ENCODE results near the gene TBX1. TPM values are rescaled to one million over a fixed set of nuclear protein-coding genes. Genes with fewer than 3 reads are reported as not detected.

The TBX1 gene
- total RNA-seq, 1 experiment from 2014 or later, result 12.8 TPM

- CTCF ChIA-PET, result interaction anchor here (0.8 to 2.4 kb wide), 4 partner anchors 10 to 99 kb away, joined by 3 to 11 read pairs (median 3); no protein-coding TSS in a partner anchor
Measured at GRCh38 chr22:19811211-19811621, 50.6 kb downstream of the TBX1 start.

More at GRCh38 chr22:19811211-19811621, 50.6 kb downstream of the TBX1 start:
- Mint-ChIP-seq H3K9me3 (no peaks in the 10 kb centered on the region), H3K27ac (0 out of 2 replicates have a peak overlapping the region, but pooled peaks have one; percentile 15), H3K4me3 (no peak overlapping the region), H3K36me3 (no peaks in the 10 kb centered on the region), H3K4me1 (no peaks in the 10 kb centered on the region), H3K27me3 (ENCODE audit: low read depth) (no peaks in the 10 kb centered on the region)
- TF ChIP-seq ATF2 (CRISPR knock-in tag; IDR thresholded peaks at IDR 0.05; ENCODE audit: borderline replicate concordance, low read depth) (no peak), ZNF317 (CRISPR knock-in tag; IDR thresholded peaks at IDR 0.05; ENCODE audit: borderline replicate concordance, low read depth) (no peak), OVOL2 (CRISPR knock-in tag; IDR thresholded peaks at IDR 0.05; ENCODE audit: borderline replicate concordance) (no peak), ZNF423 (CRISPR knock-in tag; IDR thresholded peaks at IDR 0.05) (no peak), NR2C2 (CRISPR knock-in tag; IDR thresholded peaks at IDR 0.05) (no peak), GABPB1 (CRISPR knock-in tag; IDR thresholded peaks at IDR 0.05) (no peak), TEAD1 (CRISPR knock-in tag; IDR thresholded peaks at IDR 0.05) (no peak)
- TF ChIP-seq, protein P1, sequence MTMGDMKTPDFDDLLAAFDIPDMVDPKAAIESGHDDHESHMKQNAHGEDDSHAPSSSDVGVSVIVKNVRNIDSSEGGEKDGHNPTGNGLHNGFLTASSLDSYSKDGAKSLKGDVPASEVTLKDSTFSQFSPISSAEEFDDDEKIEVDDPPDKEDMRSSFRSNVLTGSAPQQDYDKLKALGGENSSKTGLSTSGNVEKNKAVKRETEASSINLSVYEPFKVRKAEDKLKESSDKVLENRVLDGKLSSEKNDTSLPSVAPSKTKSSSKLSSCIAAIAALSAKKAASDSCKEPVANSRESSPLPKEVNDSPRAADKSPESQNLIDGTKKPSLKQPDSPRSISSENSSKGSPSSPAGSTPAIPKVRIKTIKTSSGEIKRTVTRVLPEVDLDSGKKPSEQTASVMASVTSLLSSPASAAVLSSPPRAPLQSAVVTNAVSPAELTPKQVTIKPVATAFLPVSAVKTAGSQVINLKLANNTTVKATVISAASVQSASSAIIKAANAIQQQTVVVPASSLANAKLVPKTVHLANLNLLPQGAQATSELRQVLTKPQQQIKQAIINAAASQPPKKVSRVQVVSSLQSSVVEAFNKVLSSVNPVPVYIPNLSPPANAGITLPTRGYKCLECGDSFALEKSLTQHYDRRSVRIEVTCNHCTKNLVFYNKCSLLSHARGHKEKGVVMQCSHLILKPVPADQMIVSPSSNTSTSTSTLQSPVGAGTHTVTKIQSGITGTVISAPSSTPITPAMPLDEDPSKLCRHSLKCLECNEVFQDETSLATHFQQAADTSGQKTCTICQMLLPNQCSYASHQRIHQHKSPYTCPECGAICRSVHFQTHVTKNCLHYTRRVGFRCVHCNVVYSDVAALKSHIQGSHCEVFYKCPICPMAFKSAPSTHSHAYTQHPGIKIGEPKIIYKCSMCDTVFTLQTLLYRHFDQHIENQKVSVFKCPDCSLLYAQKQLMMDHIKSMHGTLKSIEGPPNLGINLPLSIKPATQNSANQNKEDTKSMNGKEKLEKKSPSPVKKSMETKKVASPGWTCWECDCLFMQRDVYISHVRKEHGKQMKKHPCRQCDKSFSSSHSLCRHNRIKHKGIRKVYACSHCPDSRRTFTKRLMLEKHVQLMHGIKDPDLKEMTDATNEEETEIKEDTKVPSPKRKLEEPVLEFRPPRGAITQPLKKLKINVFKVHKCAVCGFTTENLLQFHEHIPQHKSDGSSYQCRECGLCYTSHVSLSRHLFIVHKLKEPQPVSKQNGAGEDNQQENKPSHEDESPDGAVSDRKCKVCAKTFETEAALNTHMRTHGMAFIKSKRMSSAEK (CRISPR knock-in tag; IDR thresholded peaks at IDR 0.05; ENCODE audit: borderline replicate concordance), result no peak
- TF ChIP-seq, protein P2, sequence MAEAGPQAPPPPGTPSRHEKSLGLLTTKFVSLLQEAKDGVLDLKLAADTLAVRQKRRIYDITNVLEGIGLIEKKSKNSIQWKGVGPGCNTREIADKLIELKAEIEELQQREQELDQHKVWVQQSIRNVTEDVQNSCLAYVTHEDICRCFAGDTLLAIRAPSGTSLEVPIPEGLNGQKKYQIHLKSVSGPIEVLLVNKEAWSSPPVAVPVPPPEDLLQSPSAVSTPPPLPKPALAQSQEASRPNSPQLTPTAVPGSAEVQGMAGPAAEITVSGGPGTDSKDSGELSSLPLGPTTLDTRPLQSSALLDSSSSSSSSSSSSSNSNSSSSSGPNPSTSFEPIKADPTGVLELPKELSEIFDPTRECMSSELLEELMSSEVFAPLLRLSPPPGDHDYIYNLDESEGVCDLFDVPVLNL (CRISPR knock-in tag; IDR thresholded peaks at IDR 0.05; ENCODE audit: borderline replicate concordance, low read depth), result no peak
- TF ChIP-seq, protein P3, sequence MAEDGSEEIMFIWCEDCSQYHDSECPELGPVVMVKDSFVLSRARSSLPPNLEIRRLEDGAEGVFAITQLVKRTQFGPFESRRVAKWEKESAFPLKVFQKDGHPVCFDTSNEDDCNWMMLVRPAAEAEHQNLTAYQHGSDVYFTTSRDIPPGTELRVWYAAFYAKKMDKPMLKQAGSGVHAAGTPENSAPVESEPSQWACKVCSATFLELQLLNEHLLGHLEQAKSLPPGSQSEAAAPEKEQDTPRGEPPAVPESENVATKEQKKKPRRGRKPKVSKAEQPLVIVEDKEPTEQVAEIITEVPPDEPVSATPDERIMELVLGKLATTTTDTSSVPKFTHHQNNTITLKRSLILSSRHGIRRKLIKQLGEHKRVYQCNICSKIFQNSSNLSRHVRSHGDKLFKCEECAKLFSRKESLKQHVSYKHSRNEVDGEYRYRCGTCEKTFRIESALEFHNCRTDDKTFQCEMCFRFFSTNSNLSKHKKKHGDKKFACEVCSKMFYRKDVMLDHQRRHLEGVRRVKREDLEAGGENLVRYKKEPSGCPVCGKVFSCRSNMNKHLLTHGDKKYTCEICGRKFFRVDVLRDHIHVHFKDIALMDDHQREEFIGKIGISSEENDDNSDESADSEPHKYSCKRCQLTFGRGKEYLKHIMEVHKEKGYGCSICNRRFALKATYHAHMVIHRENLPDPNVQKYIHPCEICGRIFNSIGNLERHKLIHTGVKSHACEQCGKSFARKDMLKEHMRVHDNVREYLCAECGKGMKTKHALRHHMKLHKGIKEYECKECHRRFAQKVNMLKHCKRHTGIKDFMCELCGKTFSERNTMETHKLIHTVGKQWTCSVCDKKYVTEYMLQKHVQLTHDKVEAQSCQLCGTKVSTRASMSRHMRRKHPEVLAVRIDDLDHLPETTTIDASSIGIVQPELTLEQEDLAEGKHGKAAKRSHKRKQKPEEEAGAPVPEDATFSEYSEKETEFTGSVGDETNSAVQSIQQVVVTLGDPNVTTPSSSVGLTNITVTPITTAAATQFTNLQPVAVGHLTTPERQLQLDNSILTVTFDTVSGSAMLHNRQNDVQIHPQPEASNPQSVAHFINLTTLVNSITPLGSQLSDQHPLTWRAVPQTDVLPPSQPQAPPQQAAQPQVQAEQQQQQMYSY (CRISPR knock-in tag; IDR thresholded peaks at IDR 0.05), result no peak
- no peak for DNase-seq (ENCODE audit: low spot score)
- POLR2A ChIA-PET, result interaction anchor here (0.6 kb wide), 1 partner anchor 46 kb away, joined by 3 read pairs; no protein-coding TSS in a partner anchor
- no peak for ATAC-seq

Data from WTC11 (cell line).